NB4 (cell line): ENCODE measurements around the gene DHDH.

Source experiments
- DNase-seq: peaks from one replicate; pipeline ENCODE4 v3.0.0; 2010; ENCODE audit warnings: low read depth
- H3K4me3 ChIP-seq: one replicate; pipeline ENCODE4 v1.5.1; 2011; ENCODE audit warnings: mild to moderate bottlenecking, low read depth, low read length, moderate library complexity
- CTCF ChIP-seq: IDR thresholded peaks from one replicate; pipeline ENCODE4 v1.5.1; 2012; ENCODE audit warnings: low read depth, low read length
- MAX ChIP-seq: IDR thresholded peaks from 2 replicates; pipeline ENCODE4 v1.6.1; 2011; ENCODE audit warnings: low read depth, low read length
- MYC ChIP-seq: IDR thresholded peaks from 2 replicates; pipeline ENCODE4 v1.6.1; 2011; ENCODE audit warnings: low read depth, low read length
- POLR2A ChIP-seq: IDR thresholded peaks from 2 replicates; pipeline ENCODE4 v1.6.1; 2011; ENCODE audit warnings: mild to moderate bottlenecking; ENCODE audit not compliant: insufficient read length; ENCODE audit errors: extremely low read depth

The DHDH gene

GRCh38 chr19:48954595-48955307, 21.3 kb downstream of the DHDH start, which contains the start of gene BAX:
Gene BAX, plus strand, starts transcription at chr19:48954875. Its CDS starts 54 bp downstream, at chr19:48954929.
- TF ChIP-seq MYC: peak; percentile 92
- TF ChIP-seq CTCF: no peak
- peak; percentile 53 for TF ChIP-seq POLR2A
- TF ChIP-seq MAX: peak; percentile 99
- peak; percentile 96 for DNase-seq
- peak within 1 kb of the TSS; percentile 82 for H3K4me3 ChIP-seq

GRCh38 chr19:48955308-48955958, 21.9 kb downstream of the DHDH start:
- H3K4me3 ChIP-seq: peak overlapping the region; percentile 82
- TF ChIP-seq POLR2A: no peak
- TF ChIP-seq CTCF: no peak
- no peak for TF ChIP-seq MYC
- no peak for TF ChIP-seq MAX
- no peak for DNase-seq

DNA sequence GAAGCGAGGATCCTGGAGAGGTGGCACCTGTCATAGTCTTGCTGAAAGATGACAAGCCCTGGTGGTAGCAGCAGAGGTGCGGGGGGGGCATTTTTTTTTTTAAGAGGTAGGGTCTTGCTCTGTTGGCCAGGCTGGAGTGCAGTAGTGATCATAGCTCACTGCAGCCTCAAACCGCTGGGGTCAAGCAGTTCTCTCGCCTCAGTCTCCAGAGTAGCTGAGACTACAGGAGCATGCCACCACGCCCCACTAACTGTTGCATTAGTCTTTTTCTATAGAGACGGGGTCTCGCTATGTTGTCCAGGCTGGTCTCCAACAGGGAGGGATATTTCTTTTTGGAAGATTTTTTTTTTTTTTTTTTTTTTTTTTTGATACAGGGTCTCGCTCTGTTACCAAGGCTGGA, 24.5 kb downstream of the DHDH start:
- H3K4me3 ChIP-seq: no peak overlapping the region
- TF ChIP-seq CTCF: no peak
- TF ChIP-seq POLR2A: no peak
- TF ChIP-seq MYC: no peak
- TF ChIP-seq MAX: no peak
- no peak for DNase-seq

GRCh38 chr19:48959341-48960239, 26.1 kb downstream of the DHDH start:
- DNase-seq: peak; percentile 79
- no peak overlapping the region for H3K4me3 ChIP-seq
- no peak for TF ChIP-seq MAX
- TF ChIP-seq MYC: no peak

GRCh38 chr19:48961051-48961649, 27.7 kb downstream of the DHDH start:
- DNase-seq: no peak
- H3K4me3 ChIP-seq: no peak overlapping the region
- TF ChIP-seq CTCF (no peak), MYC (no peak), POLR2A (no peak), MAX (no peak)
